Astrocyte (in vitro differentiated cells and primary cell): ENCODE data around the gene GRK2. TPM values are rescaled to one million over a fixed set of nuclear protein-coding genes. Genes with fewer than 3 reads are reported as not detected.
A peak's percentile ranks its signal among the peaks of the same experiment; 100 is the strongest.

Experiments used
- DNase-seq: peaks from one replicate; pipeline ENCODE4 v3.0.0-alpha.2; 2010; ENCODE audit warnings: low read depth
- FAIRE-seq: peaks from 2 replicates; lab custom pipeline; 2011; peaks lifted over from hg19 to GRCh38; lab: Jason Lieb, UNC
- H2AFZ ChIP-seq: 2 replicates; pipeline ENCODE4 v1.6.0; 2012; ENCODE audit warnings: low read depth, low read length, inconsistent platforms
- H3K27ac ChIP-seq: 2 replicates; pipeline ENCODE4 v1.5.1; 2011; ENCODE audit warnings: low read depth, low read length, inconsistent platforms
- H3K27me3 ChIP-seq: 2 replicates; pipeline ENCODE4 v1.6.0; 2011; ENCODE audit warnings: low read length, inconsistent platforms; ENCODE audit not compliant: insufficient read depth
- H3K36me3 ChIP-seq: 2 replicates; pipeline ENCODE4 v1.5.1; 2011; ENCODE audit warnings: low read length, inconsistent platforms; ENCODE audit not compliant: insufficient read depth
- H3K4me1 ChIP-seq: 2 replicates; pipeline ENCODE4 v1.5.1; 2011; ENCODE audit warnings: low read length, inconsistent platforms; ENCODE audit not compliant: insufficient read depth
- H3K4me2 ChIP-seq: 2 replicates; pipeline ENCODE4 v1.6.0; 2012; ENCODE audit warnings: low read length, inconsistent platforms
- H3K4me3 ChIP-seq: 2 replicates; pipeline ENCODE4 v1.5.1; 2011; ENCODE audit warnings: low read depth, mild to moderate bottlenecking, low read length, inconsistent platforms; ENCODE audit not compliant: insufficient read depth
- H3K79me2 ChIP-seq: 2 replicates; pipeline ENCODE4 v1.6.0; 2012; ENCODE audit warnings: mild to moderate bottlenecking, low read length, inconsistent platforms; ENCODE audit not compliant: insufficient read depth
- H3K9ac ChIP-seq: 2 replicates; pipeline ENCODE4 v1.6.0; 2012; ENCODE audit warnings: mild to moderate bottlenecking, low read length, inconsistent platforms
- H3K9me3 ChIP-seq: 2 replicates; pipeline ENCODE4 v1.5.1; 2012; ENCODE audit warnings: low read depth, mild to moderate bottlenecking, low read length, inconsistent platforms; ENCODE audit not compliant: insufficient read depth
- H4K20me1 ChIP-seq: 2 replicates; pipeline ENCODE4 v1.6.0; 2012; ENCODE audit warnings: low read length, inconsistent platforms; ENCODE audit not compliant: insufficient read depth
- H3K27ac Mint-ChIP-seq: one replicate; pipeline ENCODE4 v1.8.0; 2021; ENCODE audit warnings: mild to moderate bottlenecking, mixed read lengths; ENCODE audit not compliant: unreplicated experiment
- H3K27me3 Mint-ChIP-seq: one replicate; pipeline ENCODE4 v1.8.0; 2021; ENCODE audit warnings: low read depth, mixed read lengths; ENCODE audit not compliant: unreplicated experiment
- H3K36me3 Mint-ChIP-seq: one replicate; pipeline ENCODE4 v1.8.0; 2021; ENCODE audit warnings: low read depth, mixed read lengths; ENCODE audit not compliant: unreplicated experiment
- H3K4me1 Mint-ChIP-seq: one replicate; pipeline ENCODE4 v1.8.0; 2021; ENCODE audit warnings: low read depth, mixed read lengths; ENCODE audit not compliant: unreplicated experiment
- H3K4me3 Mint-ChIP-seq: one replicate; pipeline ENCODE4 v1.8.0; 2021; ENCODE audit warnings: mild to moderate bottlenecking, moderate library complexity, mixed read lengths; ENCODE audit not compliant: unreplicated experiment
- H3K9me3 Mint-ChIP-seq: one replicate; pipeline ENCODE4 v1.8.0; 2021; ENCODE audit warnings: mild to moderate bottlenecking, mixed read lengths; ENCODE audit not compliant: unreplicated experiment
- EZH2 ChIP-seq: IDR thresholded peaks from 2 replicates; pipeline ENCODE4 v1.6.1; 2012; ENCODE audit warnings: mild to moderate bottlenecking, low read length, inconsistent platforms; ENCODE audit not compliant: insufficient read depth
- total RNA-seq: library from RNA; stranded (reverse); gene quantifications from 2 replicates; pipeline ENCODE4 v1.2.1, GENCODE V29; 2021
- TF ChIP-seq, protein P1 (sequence below): IDR thresholded peaks from 2 replicates; pipeline ENCODE4 v1.5.1; 2011; ENCODE audit warnings: low read depth, mild to moderate bottlenecking, inconsistent platforms, low read length, moderate library complexity; ENCODE audit not compliant: insufficient read depth

Gene GRK2
- total RNA-seq, 1 donor from 2014 or later, result 34.0 TPM

DNA sequence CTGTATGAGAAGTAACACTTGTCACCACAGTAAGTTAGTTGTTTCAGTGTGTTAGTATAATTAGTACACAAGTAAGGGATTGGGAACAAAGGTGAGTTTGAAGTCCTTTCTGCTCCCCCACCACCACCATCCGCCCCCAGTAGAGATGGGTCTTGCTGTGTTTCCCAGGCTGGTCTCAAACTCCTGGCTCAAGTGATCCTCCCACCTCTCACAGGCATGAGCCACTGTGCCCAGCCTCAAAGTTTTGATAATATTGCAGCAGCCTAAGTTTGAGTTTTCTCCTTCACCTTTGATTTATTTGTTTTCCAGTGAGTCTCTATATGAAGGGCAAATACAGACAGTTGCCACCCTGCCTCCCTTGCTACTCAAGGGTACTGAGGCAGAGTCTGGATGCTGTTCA lies 23.7 kb upstream of the GRK2 start:
- H2AFZ ChIP-seq, result no peak overlapping the region
- peak overlapping the region; percentile 97 for H3K4me2 ChIP-seq
- peak overlapping the region; percentile 19 for H3K4me3 ChIP-seq
- H3K27me3 ChIP-seq, result no peaks in the 10 kb centered on the region
- Mint-ChIP-seq H3K36me3 (peaks cover 20% of the 10 kb centered on the region), H3K4me3 (peak overlapping the region; percentile 100), H3K27ac (no peak overlapping the region), H3K9me3 (no peaks in the 10 kb centered on the region), H3K27me3 (no peaks in the 10 kb centered on the region), H3K4me1 (peaks cover 30% of the 10 kb centered on the region)
- peak overlapping the region; percentile 37 for H3K9ac ChIP-seq
- peaks cover 21% of the 10 kb centered on the region for H3K4me1 ChIP-seq
- peaks cover 38% of the 10 kb centered on the region for H3K36me3 ChIP-seq
- H3K79me2 ChIP-seq, result peaks cover 73% of the 10 kb centered on the region
- H4K20me1 ChIP-seq, result peaks cover 80% of the 10 kb centered on the region
- FAIRE-seq, result no peak
- peak overlapping the region; percentile 92 for H3K27ac ChIP-seq
- TF ChIP-seq, protein P1, sequence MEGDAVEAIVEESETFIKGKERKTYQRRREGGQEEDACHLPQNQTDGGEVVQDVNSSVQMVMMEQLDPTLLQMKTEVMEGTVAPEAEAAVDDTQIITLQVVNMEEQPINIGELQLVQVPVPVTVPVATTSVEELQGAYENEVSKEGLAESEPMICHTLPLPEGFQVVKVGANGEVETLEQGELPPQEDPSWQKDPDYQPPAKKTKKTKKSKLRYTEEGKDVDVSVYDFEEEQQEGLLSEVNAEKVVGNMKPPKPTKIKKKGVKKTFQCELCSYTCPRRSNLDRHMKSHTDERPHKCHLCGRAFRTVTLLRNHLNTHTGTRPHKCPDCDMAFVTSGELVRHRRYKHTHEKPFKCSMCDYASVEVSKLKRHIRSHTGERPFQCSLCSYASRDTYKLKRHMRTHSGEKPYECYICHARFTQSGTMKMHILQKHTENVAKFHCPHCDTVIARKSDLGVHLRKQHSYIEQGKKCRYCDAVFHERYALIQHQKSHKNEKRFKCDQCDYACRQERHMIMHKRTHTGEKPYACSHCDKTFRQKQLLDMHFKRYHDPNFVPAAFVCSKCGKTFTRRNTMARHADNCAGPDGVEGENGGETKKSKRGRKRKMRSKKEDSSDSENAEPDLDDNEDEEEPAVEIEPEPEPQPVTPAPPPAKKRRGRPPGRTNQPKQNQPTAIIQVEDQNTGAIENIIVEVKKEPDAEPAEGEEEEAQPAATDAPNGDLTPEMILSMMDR, result no peak
- no peak for TF ChIP-seq EZH2
- no peak for DNase-seq
- H3K9me3 ChIP-seq, result no peaks in the 10 kb centered on the region

DNA sequence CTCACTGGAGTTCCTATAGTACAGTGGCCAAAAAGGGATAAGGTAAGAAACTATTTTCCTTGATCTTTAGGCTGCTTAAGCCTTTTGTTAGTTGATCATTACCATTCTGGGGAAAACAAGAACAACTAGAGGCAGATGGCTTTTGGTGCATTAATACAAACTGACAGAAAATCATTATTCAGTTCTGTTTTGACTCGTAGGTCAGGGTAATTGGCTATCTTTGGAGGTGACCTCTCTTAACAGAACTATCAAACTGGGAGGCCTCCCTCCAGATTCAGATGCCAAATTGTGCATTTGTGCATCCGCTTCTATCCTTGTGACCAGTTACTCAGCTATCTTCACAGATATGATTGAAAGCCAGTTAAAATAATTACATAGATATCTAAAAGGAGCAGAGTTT lies 23.2 kb upstream of the GRK2 start:
- FAIRE-seq (no peak), DNase-seq (no peak)
- Histone ChIP-seq H3K9me3 (no peaks in the 10 kb centered on the region), H3K36me3 (peaks cover 43% of the 10 kb centered on the region), H3K4me3 (no peak overlapping the region), H3K27me3 (no peaks in the 10 kb centered on the region), H3K4me2 (peak overlapping the region; percentile 97), H3K79me2 (peaks cover 77% of the 10 kb centered on the region), H3K9ac (peak overlapping the region; percentile 37), H3K4me1 (peaks cover 21% of the 10 kb centered on the region), H2AFZ (no peak overlapping the region), H4K20me1 (peaks cover 85% of the 10 kb centered on the region), H3K27ac (no peak overlapping the region)
- no peak for TF ChIP-seq EZH2
- TF ChIP-seq, protein P1, result no peak
- H3K36me3 Mint-ChIP-seq, result peaks cover 20% of the 10 kb centered on the region
- H3K4me3 Mint-ChIP-seq, result peak overlapping the region; percentile 100
- no peaks in the 10 kb centered on the region for H3K27me3 Mint-ChIP-seq
- H3K9me3 Mint-ChIP-seq, result no peaks in the 10 kb centered on the region
- peaks cover 30% of the 10 kb centered on the region for H3K4me1 Mint-ChIP-seq
- no peak overlapping the region for H3K27ac Mint-ChIP-seq

DNA sequence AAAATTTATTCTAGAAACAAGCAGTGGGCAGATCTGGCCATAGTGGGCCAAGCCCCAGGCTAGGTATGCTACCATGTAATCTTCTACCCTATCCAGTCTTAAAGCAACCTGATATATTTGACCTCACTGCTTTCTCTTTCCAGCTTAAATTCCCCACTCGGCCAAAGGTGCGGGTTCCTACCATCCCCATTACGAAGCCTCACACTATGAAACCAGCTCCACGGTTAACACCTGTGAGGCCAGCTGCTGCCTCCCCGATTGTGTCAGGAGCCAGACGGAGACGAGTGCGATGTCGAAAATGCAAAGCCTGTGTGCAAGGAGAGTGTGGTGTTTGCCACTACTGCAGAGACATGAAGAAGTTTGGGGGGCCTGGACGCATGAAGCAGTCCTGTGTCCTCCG lies 21.2 kb upstream of the GRK2 start:
- Histone ChIP-seq H3K4me3 (no peak overlapping the region), H3K27ac (no peak overlapping the region), H2AFZ (no peak overlapping the region), H4K20me1 (peaks cover 92% of the 10 kb centered on the region), H3K4me2 (no peak overlapping the region), H3K79me2 (peaks cover 85% of the 10 kb centered on the region), H3K9me3 (no peaks in the 10 kb centered on the region), H3K36me3 (peaks cover 62% of the 10 kb centered on the region), H3K9ac (no peak overlapping the region), H3K4me1 (peaks cover 11% of the 10 kb centered on the region), H3K27me3 (no peaks in the 10 kb centered on the region)
- Mint-ChIP-seq H3K9me3 (no peaks in the 10 kb centered on the region), H3K4me3 (no peak overlapping the region), H3K36me3 (peaks cover 34% of the 10 kb centered on the region), H3K4me1 (peaks cover 35% of the 10 kb centered on the region), H3K27ac (no peak overlapping the region), H3K27me3 (no peaks in the 10 kb centered on the region)
- DNase-seq (no peak), FAIRE-seq (no peak)
- TF ChIP-seq, protein P1, result no peak
- no peak for TF ChIP-seq EZH2
